AG04450 (cell line): ENCODE results near the gene PDZD2. TPM values are rescaled to one million over a fixed set of nuclear protein-coding genes. Genes with fewer than 3 reads are reported as not detected.

ENCODE experiments used
- CTCF ChIA-PET: fragments of 300-600, 350-600 bp; formaldehyde crosslinking; extraction: SDS; loops from one replicate; lab custom pipeline; 2022; ENCODE audit warnings: antibody characterized with exemption, inconsistent platforms; lab: Charles Lee
- POLR2A ChIA-PET: fragments of 350-600 bp; formaldehyde crosslinking; extraction: SDS; loops from one replicate; lab custom pipeline; 2021; ENCODE audit warnings: antibody characterized with exemption, inconsistent platforms; lab: Yijun Ruan, JAX
- DNase-seq: peaks from one replicate; pipeline ENCODE4 v3.0.0-alpha.2; 2011; ENCODE audit warnings: low read depth, low spot score
- H3K27ac ChIP-seq: one replicate; pipeline ENCODE4 v1.5.1; 2012; ENCODE audit warnings: low read depth, low read length, control low read depth
- H3K27me3 ChIP-seq: one replicate; pipeline ENCODE4 v1.6.0; 2012; ENCODE audit warnings: low read length; ENCODE audit not compliant: control insufficient read depth, insufficient read depth
- H3K4me3 ChIP-seq: 2 replicates; pipeline ENCODE4 v1.5.1; 2011; ENCODE audit warnings: mild to moderate bottlenecking, low read depth, low read length, control low read depth
- H3K9me3 ChIP-seq: 2 replicates; pipeline ENCODE4 v1.5.1; 2012; ENCODE audit warnings: low read length; ENCODE audit not compliant: control insufficient read depth, insufficient read depth
- polyA plus RNA-seq: library from polyadenylated mRNA; depleted of rRNA; stranded (reverse); fragments of >200 nt; gene quantifications from 2 replicates; pipeline ENCODE4 v1.2.3, GENCODE V29; 2011
- TF ChIP-seq, protein P1 (sequence below): IDR thresholded peaks from 2 replicates; pipeline ENCODE4 v1.5.1; 2011; ENCODE audit warnings: low read depth, low read length, control low read depth, inconsistent platforms

Gene PDZD2
- polyA plus RNA-seq, 1 experiment: 0.40 TPM

DNA sequence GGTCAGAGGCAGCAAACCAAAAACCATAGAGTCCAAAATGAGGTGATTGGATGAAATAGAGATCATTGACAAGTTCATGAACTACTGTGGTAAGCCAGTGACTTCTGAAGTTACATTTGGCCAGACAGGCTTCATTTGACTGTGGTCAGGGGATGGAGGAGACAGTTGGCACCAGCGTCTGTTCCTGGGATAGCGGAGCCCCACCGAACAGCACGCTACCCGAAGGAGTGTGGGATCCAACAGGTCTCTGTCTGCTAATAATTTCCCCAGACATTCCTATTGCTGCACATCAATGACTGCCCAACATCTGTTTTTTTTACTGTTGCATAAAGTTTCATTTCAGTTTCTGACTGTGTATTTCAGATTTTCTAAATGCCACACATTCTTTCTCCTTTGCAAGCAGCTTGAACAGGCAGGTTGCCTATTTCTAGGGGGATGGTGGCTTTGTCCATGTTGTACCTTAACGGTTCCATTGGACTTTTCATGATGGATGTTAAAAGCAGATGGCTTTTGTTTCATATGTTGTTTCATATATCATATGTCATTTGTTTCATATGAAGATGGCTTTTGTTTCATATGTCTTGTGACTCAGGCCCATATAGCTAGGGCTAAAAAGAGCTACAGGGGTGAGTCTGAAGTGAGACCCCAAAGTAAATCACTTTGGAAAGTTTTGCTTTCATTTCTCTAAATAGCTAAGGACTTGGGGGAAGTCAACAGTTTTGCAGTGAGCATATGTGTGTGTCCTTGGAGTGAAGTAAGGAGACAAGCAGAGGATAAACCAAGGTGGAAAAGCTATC lies 354.4 kb downstream of the PDZD2 start:
- TF ChIP-seq, protein P1, sequence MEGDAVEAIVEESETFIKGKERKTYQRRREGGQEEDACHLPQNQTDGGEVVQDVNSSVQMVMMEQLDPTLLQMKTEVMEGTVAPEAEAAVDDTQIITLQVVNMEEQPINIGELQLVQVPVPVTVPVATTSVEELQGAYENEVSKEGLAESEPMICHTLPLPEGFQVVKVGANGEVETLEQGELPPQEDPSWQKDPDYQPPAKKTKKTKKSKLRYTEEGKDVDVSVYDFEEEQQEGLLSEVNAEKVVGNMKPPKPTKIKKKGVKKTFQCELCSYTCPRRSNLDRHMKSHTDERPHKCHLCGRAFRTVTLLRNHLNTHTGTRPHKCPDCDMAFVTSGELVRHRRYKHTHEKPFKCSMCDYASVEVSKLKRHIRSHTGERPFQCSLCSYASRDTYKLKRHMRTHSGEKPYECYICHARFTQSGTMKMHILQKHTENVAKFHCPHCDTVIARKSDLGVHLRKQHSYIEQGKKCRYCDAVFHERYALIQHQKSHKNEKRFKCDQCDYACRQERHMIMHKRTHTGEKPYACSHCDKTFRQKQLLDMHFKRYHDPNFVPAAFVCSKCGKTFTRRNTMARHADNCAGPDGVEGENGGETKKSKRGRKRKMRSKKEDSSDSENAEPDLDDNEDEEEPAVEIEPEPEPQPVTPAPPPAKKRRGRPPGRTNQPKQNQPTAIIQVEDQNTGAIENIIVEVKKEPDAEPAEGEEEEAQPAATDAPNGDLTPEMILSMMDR: no peak
- ChIA-PET CTCF (no interaction called here), POLR2A (interaction anchor here (0.6 kb wide), 1 partner anchor 34 kb away, joined by 3 read pairs; no protein-coding TSS in a partner anchor)
- Histone ChIP-seq H3K27me3 (no peaks in the 10 kb centered on the region), H3K9me3 (no peaks in the 10 kb centered on the region; the same call in 1 of the 2 replicates), H3K27ac (no peak overlapping the region), H3K4me3 (no peak overlapping the region)
- DNase-seq: no peak

DNA sequence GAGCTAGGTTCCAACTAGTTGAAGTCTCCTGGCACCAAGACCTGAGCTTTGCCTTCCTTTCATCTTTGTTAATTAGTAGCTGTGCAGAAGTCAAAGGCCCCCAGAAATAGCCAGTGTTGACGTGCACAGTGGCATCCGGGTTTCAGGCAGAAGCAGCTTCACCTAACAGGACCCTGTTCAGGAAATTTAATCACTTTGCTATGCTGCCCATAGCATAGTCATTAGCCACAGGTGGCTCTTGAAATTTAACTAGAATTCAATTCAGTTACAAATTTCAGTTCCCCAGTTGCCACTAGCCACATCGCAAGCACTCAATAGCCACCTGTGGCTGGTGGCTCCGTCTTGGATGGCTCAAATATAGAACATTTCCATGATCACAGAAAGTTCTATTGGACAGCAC lies 356.1 kb downstream of the PDZD2 start:
- no peaks in the 10 kb centered on the region; the same call in 1 of the 2 replicates for H3K9me3 ChIP-seq
- TF ChIP-seq, protein P1: no peak
- peaks cover 3% of the 10 kb centered on the region for H3K27me3 ChIP-seq
- no peak overlapping the region for H3K4me3 ChIP-seq
- no peak overlapping the region for H3K27ac ChIP-seq
- no peak for DNase-seq
- POLR2A ChIA-PET: no interaction called here
- CTCF ChIA-PET: no interaction called here

DNA sequence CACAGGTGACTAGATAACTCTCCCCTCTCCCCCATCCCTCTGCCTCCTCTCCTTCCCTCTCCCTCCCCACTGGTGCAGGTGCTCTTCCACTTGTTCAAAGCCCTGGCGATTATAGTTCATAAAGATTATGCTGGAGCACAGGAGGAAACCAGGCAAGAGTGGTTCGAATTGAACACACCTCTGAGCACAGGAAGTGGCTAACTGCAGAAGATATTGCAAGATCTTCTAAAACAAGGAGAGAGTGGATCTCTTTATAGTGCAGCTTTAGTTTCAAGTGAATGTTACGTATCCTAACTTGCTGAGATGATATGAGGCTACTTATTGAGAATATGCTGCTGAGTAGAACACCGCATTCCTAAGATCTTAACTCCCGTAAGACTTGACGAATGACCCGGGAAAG lies 356.8 kb downstream of the PDZD2 start:
- Histone ChIP-seq H3K4me3 (no peak overlapping the region), H3K27me3 (peaks cover 3% of the 10 kb centered on the region), H3K9me3 (no peaks in the 10 kb centered on the region; the same call in 1 of the 2 replicates), H3K27ac (no peak overlapping the region)
- POLR2A ChIA-PET: no interaction called here
- CTCF ChIA-PET: no interaction called here
- no peak for DNase-seq
- TF ChIP-seq, protein P1: no peak

DNA sequence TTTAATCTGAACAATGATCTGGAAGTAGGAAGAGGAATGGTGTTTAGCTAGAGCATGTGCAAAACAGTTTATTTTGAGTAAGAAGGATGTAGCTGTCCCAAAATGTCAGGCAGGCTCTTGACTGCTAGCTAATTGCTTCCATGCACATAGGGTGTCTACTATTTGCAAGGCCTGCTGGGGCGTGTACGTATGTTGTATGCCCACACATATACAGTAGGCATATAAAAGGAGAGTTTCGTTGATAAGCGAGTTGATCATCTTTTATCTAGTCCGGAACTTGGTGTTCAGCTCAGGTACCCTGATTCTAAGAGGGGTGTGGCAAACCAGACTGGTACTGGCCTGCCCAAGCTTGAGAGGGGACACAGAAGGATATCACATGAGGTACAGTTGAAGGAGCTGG lies 358.0 kb downstream of the PDZD2 start:
- CTCF ChIA-PET: interaction anchor here (0.6 kb wide), 1 partner anchor 26 kb away, joined by 6 read pairs; no protein-coding TSS in a partner anchor
- POLR2A ChIA-PET: no interaction called here
- no peak for DNase-seq
- Histone ChIP-seq H3K4me3 (no peak overlapping the region), H3K27me3 (peaks cover 3% of the 10 kb centered on the region), H3K27ac (no peak overlapping the region), H3K9me3 (no peaks in the 10 kb centered on the region; the same call in 1 of the 2 replicates)
- TF ChIP-seq, protein P1: no peak

DNA sequence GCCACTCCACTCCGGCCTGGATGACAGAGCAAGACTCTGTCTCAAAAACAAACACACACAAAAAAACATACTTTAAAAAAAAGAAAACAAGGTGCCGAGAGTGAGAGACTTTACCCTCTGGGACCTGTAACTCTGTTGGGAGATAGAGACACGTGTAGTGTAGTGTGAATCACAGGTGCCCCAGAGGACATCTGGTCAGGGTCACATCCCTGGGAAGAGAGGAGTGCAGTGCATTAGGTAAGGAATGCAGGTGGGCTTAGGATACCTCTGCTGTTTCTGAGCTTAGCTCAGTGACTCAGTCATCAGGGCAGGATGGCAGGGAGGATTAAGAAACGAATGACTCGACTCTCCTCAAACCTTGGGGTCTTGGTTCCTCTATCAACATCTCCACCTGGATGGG lies 360.5 kb downstream of the PDZD2 start:
- Histone ChIP-seq H3K9me3 (no peaks in the 10 kb centered on the region; the same call in 1 of the 2 replicates), H3K4me3 (no peak overlapping the region), H3K27me3 (peaks cover 3% of the 10 kb centered on the region), H3K27ac (no peak overlapping the region)
- no peak for DNase-seq
- TF ChIP-seq, protein P1: no peak
- POLR2A ChIA-PET: no interaction called here
- CTCF ChIA-PET: interaction anchor here (0.6 kb wide), 1 partner anchor 62 kb away, joined by 3 read pairs; no protein-coding TSS in a partner anchor
